Panc1 (cell line): ENCODE data around the gene PHF19. TPM values are rescaled to one million over a fixed set of nuclear protein-coding genes. Genes with fewer than 3 reads are reported as not detected.

Experiments used
- ATAC-seq: fragments of 200-7000 bp; cut with Tn5 transposase; 2 replicates; pipeline ENCODE4 v1.9.1; 2020; ENCODE audit warnings: mild to moderate bottlenecking, moderate library complexity
- BruUV-seq: library from RNA; stranded (reverse); fragments of 400-500 nt; replicated peaks from 2 replicates; lab custom pipeline; 2021; lab: Mats Ljungman, UMichigan
- CTCF ChIA-PET: fragments of 300-600 bp; sonication (Branson Sonifier 250); formaldehyde crosslinking; loops from one replicate; lab custom pipeline; 2022; ENCODE audit warnings: antibody characterized with exemption; lab: Charles Lee
- POLR2A ChIA-PET: fragments of 300-600 bp; sonication (Branson Sonifier 250); formaldehyde crosslinking; loops from one replicate; lab custom pipeline; 2022; ENCODE audit warnings: antibody characterized with exemption; lab: Charles Lee
- DNase-seq: peaks from one replicate; pipeline ENCODE4 v3.0.0-alpha.2; 2010; ENCODE audit warnings: low read depth, low spot score
- H3K27ac ChIP-seq: 2 replicates; pipeline ENCODE4 v1.5.1; 2011; ENCODE audit warnings: mild to moderate bottlenecking, low read length, inconsistent platforms
- H3K27me3 ChIP-seq: fragments of 200-500 bp; sonication (Bioruptor generic); 2 replicates; pipeline ENCODE4 v1.6.0; 2014; ENCODE audit warnings: low read length, inconsistent platforms; ENCODE audit not compliant: control insufficient read depth, insufficient read depth
- H3K36me3 ChIP-seq: fragments of 200-500 bp; sonication (Bioruptor generic); 2 replicates; pipeline ENCODE4 v1.5.1; 2014; ENCODE audit warnings: inconsistent platforms, mild to moderate bottlenecking, low read length, moderate library complexity; ENCODE audit not compliant: control insufficient read depth, insufficient read depth
- H3K4me1 ChIP-seq: 2 replicates; pipeline ENCODE4 v1.5.1; 2011; ENCODE audit warnings: inconsistent platforms, mild to moderate bottlenecking, low read length, moderate library complexity; ENCODE audit not compliant: control insufficient read depth, insufficient read depth
- H3K4me3 ChIP-seq, 2 experiments: 2 replicates each; pipeline ENCODE4 v1.5.1; 2011 to 2012; ENCODE audit warnings: low read depth in 2 of 2, low read length in 2 of 2, mild to moderate bottlenecking in 2 of 2, inconsistent platforms in 1 of 2, moderate library complexity in 1 of 2
- H3K9me3 ChIP-seq: fragments of 200-500 bp; sonication (Bioruptor generic); 2 replicates; pipeline ENCODE4 v1.5.1; 2014; ENCODE audit warnings: low read depth, mild to moderate bottlenecking, inconsistent platforms, low read length, moderate library complexity; ENCODE audit not compliant: control insufficient read depth, insufficient read depth
- POLR2AphosphoS5 ChIP-seq: IDR thresholded peaks from 2 replicates; pipeline ENCODE4 v1.6.1; 2012; ENCODE audit warnings: mild to moderate bottlenecking, low read depth, low read length, moderate library complexity
- SIN3A ChIP-seq: IDR thresholded peaks from 2 replicates; pipeline ENCODE4 v1.6.1; 2012; ENCODE audit warnings: low read depth, mild to moderate bottlenecking, low read length, moderate library complexity, borderline replicate concordance; ENCODE audit not compliant: insufficient read depth
- TCF7L2 ChIP-seq: IDR thresholded peaks from 2 replicates; pipeline ENCODE4 v1.6.1; 2011; ENCODE audit warnings: mild to moderate bottlenecking, low read depth, low read length, inconsistent platforms
- in situ Hi-C: cut with HindIII; loops from 2 replicates; pipeline ENCODE4 v1.10.0; 2016; ENCODE audit warnings: low sequenced_read_pairs, low pct_unique_long_range_greater_than_20kb
- intact Hi-C: fragments of 100-400 bp; cut with micrococcal nuclease; formaldehyde crosslinking; loops from one replicate; pipeline ENCODE4 v1.10.0; 2022; ENCODE audit not compliant: unreplicated experiment
- total RNA-seq: library from RNA; stranded (reverse); gene quantifications from one replicate; pipeline ENCODE4 v1.2.1, GENCODE V29; 2021; ENCODE audit not compliant: unreplicated experiment
- TF ChIP-seq, protein P1 (sequence below), 2 experiments: IDR thresholded peaks; 2 replicates each; pipeline ENCODE4 v1.6.1; 2011 to 2012; ENCODE audit warnings: low read depth in 2 of 2, control low read depth in 1 of 2, low read length in 1 of 2, mild to moderate bottlenecking in 1 of 2, moderate library complexity in 1 of 2; ENCODE audit not compliant: insufficient read depth in 1 of 2
- TF ChIP-seq, protein P2 (sequence below): fragments of 450-650 bp; IDR thresholded peaks from 2 replicates; pipeline ENCODE4 v1.5.1; 2017; ENCODE audit warnings: mild to moderate bottlenecking

The PHF19 gene
- total RNA-seq, 1 experiment from 2014 or later = 91.1 TPM

DNA sequence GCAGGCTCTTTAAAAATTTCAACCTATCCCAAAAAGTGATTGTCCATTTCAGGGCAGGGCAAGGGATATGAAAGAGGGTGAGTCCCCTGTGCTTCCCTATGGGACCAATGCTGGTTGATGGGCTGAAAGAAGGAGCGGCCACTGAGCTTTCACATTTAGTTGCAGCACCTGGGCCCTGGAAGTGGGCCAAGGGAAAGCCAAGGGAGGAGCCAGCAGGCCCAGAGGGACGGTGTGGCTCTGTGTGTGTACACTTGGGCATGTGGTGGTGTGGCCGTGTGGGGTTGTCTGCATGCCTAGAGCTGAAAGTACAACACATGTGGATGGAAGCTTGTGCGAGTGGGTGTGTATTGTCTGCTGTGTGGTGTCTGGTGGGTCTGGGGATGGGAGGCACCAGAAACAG lies 20.3 kb downstream of the PHF19 start:
- in situ Hi-C loops = no loop called here
- no peak for ATAC-seq
- intact Hi-C loops = no loop called here
- no peak overlapping the region for H3K4me3 ChIP-seq
- no peak for DNase-seq
- BruUV-seq = no TSS peak
- H3K27ac ChIP-seq = no peak overlapping the region
- H3K27me3 ChIP-seq = no peaks in the 10 kb centered on the region
- H3K9me3 ChIP-seq = no peaks in the 10 kb centered on the region
- ChIA-PET CTCF (no interaction called here), POLR2A (no interaction called here)
- H3K4me1 ChIP-seq = no peaks in the 10 kb centered on the region
- no peaks in the 10 kb centered on the region for H3K36me3 ChIP-seq
- TF ChIP-seq, protein P1, sequence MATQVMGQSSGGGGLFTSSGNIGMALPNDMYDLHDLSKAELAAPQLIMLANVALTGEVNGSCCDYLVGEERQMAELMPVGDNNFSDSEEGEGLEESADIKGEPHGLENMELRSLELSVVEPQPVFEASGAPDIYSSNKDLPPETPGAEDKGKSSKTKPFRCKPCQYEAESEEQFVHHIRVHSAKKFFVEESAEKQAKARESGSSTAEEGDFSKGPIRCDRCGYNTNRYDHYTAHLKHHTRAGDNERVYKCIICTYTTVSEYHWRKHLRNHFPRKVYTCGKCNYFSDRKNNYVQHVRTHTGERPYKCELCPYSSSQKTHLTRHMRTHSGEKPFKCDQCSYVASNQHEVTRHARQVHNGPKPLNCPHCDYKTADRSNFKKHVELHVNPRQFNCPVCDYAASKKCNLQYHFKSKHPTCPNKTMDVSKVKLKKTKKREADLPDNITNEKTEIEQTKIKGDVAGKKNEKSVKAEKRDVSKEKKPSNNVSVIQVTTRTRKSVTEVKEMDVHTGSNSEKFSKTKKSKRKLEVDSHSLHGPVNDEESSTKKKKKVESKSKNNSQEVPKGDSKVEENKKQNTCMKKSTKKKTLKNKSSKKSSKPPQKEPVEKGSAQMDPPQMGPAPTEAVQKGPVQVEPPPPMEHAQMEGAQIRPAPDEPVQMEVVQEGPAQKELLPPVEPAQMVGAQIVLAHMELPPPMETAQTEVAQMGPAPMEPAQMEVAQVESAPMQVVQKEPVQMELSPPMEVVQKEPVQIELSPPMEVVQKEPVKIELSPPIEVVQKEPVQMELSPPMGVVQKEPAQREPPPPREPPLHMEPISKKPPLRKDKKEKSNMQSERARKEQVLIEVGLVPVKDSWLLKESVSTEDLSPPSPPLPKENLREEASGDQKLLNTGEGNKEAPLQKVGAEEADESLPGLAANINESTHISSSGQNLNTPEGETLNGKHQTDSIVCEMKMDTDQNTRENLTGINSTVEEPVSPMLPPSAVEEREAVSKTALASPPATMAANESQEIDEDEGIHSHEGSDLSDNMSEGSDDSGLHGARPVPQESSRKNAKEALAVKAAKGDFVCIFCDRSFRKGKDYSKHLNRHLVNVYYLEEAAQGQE (IDR thresholded peaks at IDR 0.05; ENCODE audit: insufficient read depth in 1 of 2, low read depth in 2 of 2, low read length in 1 of 2) = no peak
- TF ChIP-seq, protein P2, sequence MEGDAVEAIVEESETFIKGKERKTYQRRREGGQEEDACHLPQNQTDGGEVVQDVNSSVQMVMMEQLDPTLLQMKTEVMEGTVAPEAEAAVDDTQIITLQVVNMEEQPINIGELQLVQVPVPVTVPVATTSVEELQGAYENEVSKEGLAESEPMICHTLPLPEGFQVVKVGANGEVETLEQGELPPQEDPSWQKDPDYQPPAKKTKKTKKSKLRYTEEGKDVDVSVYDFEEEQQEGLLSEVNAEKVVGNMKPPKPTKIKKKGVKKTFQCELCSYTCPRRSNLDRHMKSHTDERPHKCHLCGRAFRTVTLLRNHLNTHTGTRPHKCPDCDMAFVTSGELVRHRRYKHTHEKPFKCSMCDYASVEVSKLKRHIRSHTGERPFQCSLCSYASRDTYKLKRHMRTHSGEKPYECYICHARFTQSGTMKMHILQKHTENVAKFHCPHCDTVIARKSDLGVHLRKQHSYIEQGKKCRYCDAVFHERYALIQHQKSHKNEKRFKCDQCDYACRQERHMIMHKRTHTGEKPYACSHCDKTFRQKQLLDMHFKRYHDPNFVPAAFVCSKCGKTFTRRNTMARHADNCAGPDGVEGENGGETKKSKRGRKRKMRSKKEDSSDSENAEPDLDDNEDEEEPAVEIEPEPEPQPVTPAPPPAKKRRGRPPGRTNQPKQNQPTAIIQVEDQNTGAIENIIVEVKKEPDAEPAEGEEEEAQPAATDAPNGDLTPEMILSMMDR = no peak

DNA sequence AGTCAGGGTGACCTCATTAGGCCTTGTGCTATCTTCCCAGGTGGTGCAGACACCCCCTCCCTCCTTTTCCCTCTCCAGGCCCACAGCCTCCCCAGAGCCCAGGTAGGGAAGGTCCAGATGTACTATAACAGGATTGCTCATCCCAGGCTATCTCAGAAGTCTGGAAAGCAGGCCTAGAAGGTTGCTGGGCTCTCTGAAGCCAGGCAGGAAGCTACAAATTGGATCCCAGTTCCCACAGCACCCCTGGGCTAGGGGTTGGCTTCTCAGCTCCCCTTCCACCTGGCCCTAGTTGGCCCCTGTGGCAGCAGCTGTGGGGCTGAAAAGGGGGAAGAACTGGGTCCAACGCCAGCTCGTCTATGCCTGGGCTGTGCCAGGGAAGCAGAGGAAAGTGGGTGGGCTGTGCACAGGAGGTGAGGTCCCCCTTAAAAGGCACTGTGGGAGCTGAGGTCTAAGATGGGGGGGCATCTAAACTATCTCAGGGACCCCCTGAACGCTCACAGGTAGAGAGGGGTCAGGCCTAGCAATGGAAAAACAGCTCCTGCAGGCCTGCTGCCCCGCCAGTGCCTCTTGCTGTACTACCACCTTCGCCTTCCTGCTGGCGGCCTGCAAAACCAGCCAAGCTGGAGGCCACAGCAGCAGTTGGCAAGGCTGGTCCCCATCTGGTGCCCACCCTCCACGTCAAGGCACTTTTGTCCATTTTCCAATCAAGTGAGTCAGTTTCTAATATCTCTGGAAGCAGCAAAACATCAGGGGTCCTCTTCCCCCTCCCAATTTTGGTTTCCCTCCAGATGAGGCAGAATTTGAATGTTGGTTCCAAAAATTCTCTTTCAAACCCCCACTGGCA lies 20.9 kb downstream of the PHF19 start:
- TF ChIP-seq, protein P1 (IDR thresholded peaks at IDR 0.05; ENCODE audit: insufficient read depth in 1 of 2, low read depth in 2 of 2, low read length in 1 of 2) = no peak
- TF ChIP-seq TCF7L2 = no peak
- TF ChIP-seq POLR2AphosphoS5 = no peak
- no peak for TF ChIP-seq SIN3A
- TF ChIP-seq, protein P2 = no peak
- Histone ChIP-seq H3K36me3 (no peaks in the 10 kb centered on the region), H3K9me3 (no peaks in the 10 kb centered on the region), H3K27ac (no peak overlapping the region), H3K27me3 (no peaks in the 10 kb centered on the region), H3K4me1 (no peaks in the 10 kb centered on the region), H3K4me3 (no peak overlapping the region)
- POLR2A ChIA-PET = no interaction called here
- no TSS peak for BruUV-seq
- CTCF ChIA-PET = no interaction called here
- in situ Hi-C loops (no loop called here), intact Hi-C loops (no loop called here)
- DNase-seq (no peak), ATAC-seq (no peak)
